CD4-positive, alpha-beta T cell treated with Interleukin-6 for 4 hours (primary cell): Measurements from ENCODE around the gene KDM6B.
A peak's percentile ranks its signal among the peaks of the same experiment; 100 is the strongest.

Experiments used
- DNase-seq: peaks from one replicate; pipeline ENCODE4 v3.0.0-alpha.2; 2020; ENCODE audit warnings: mixed read lengths

Gene KDM6B

DNA sequence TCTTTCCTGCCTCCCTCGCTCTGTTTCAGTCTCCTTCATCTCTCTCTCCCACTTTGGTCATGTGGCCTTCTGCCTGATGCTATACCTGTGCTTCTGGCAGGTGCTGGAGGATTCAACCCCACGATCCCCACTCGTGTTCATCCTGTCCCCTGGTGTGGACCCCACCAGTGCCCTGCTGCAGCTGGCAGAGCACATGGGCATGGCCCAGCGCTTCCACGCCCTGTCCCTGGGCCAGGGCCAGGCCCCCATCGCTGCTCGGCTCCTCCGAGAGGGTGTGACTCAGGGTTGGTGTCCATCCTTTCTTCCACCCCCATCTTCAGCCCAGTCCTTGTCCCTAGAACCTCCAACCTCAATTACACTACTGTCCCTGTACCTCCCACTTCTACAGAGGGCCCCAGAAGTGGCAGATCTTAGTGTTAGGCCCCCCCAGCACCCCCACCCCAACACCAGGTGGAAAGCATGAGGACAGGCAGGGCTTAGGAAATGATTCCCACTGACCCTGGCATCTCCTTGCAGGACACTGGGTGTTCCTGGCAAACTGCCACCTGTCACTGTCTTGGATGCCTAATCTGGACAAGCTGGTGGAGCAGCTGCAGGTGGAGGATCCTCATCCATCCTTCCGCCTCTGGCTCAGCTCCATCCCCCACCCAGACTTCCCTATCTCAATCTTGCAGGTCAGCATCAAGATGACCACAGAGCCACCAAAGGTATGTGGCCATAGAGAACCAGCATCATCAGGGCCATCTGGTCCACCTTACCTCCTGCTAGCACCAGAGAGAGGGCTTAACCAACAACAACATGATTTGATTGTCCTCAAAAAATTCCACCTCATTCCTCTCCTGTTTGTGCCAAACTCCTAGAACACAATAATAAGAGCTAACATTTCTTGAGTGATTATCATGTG, 9.7 kb upstream of the KDM6B start:
- DNase-seq: no peak

- DNase-seq: no peak
Observed at GRCh38 chr17:7825206-7825990, 8.6 kb upstream of the KDM6B start.

GRCh38 chr17:7830616-7831015, 3.4 kb upstream of the KDM6B start:
- DNase-seq: no peak

GRCh38 chr17:7831233-7831632, 2.8 kb upstream of the KDM6B start:
- no peak for DNase-seq

GRCh38 chr17:7832431-7832830, 1.6 kb upstream of the KDM6B start:
- DNase-seq: no peak

DNA sequence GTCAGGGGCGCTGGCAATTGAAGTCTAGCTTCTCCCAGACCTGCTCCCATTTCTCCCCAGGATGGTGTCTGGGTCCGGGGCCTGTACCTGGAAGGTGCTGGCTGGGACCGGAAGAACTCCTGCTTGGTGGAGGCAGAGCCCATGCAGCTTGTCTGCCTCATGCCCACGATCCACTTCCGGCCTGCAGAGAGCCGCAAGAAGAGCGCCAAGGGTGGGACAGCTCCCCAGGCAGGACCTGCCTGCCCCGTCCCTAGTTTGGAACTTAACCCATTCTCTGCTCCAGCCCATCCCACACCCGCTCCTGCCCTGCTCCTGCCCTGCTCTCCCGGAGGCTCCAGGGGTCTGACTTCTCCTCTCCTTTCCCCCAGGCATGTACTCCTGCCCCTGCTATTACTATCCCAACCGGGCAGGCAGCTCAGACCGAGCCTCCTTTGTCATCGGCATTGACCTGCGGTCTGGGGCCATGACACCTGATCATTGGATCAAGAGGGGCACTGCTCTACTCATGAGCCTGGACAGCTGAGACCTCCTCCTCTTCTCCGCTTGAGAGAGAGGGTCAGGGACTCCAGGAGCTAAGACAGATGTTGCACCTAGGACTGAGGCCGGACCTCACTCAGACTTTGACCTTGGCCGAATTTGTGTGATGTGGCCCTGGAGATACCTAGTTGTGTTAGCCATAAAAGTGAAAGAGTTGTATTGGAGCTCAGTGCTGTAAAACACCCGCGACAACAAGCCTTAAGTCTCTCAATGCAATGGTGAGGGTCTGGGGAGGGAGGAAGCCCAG, 814 bp upstream of the KDM6B start:
- DNase-seq: no peak

DNA sequence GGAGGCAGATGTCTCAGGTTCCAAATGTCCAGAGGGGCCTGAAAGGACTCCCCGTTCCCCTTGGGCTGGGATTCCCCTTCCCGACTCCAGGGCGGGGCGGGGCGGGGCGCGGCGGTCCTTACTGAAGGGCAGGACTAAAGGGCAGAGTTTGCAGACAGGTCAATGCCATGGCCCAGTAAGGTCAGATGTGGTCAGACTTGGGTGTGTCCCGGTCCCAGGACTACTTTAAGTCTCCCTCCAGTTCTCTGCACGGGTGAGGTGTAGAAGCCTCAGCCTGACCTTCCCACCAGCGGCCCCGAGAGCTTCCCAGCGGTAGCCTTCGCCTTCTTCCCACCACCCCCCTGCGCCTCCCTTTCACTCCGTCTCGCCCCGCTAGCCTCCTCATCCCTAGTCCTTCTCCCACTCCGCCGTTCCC, 532 bp downstream of the KDM6B start:
- peak; percentile 54 for DNase-seq

GRCh38 chr17:7834957-7835813, 1.2 kb downstream of the KDM6B start:
- DNase-seq: peak; percentile 91

DNA sequence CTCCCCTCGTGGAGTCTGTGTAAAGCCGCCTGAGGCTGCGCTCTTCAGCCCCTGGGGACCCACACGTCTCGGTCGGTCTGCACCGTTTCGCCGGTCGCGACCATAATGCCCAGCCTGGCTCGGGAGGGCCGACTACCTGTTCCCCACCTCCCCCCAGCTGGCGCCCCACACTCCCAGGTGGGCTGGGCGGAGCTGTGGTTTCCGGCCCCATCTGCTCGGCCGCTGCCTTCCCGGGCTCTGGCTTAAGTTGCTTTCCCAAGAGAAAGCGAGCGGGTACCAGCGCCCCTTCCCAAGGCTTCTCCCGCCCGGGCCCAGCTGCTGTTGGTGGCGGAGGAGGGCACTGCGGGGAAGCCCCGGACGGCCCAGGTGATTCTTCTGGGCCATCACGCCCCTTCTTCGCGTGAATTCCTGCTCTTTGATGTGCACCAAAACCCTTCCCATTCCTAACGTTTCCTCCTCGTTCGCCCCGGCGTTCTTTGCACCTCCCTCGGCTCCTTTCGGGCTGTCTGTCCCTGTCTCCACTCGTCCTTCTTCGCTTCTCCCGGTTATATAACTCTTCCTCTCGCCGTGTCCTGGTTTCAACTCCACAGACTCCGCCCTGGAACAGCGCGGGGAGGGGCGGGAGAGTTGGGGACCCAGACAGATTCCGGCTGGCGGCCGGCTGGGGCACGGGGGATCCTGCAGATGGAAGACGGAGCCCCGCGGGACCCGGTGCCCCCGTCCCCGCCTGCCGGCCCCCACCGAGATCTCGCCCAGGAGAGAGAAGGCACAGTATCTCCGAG, 2.0 kb downstream of the KDM6B start:
- DNase-seq: peak; percentile 35

DNA sequence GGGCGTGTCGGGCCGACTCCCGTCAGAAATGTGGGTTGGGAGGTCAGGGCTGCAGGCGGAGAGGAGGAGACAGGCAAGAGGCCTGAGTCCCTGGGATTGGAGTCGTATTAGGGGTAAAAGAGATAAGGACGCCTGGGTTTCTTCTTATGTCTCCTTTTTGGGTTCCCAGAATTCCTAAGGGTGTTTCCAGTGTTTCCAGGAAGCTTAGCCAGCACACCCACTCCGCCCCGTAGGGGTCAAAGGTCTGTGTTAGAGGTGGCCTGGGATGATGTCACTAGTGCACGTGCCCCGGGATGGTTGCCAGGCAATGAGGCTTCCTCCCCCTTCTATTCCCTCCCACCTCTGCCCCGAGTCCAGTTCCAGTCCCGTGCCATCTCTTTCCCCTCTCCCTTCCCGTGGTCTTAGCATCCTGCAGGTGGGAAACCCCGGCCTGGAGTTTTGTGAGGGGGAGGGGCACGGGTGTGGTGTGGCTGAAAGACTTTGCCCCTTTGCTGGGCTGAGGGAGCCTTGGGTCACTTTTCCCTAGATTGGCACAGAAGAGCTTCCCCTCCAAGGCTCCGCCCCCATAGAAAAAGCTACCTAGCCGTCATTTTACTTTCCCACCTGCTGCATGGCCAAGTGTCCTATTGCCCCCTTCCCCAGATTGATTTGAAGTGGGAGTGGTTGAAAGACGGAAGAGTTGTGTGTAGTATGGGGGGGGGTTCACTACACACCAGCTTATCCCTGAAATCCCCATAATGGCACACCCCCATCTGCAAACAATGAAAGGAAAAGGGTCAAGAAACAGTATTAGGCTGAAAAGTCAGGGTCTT, 2.8 kb downstream of the KDM6B start:
- DNase-seq: peak; percentile 55

DNA sequence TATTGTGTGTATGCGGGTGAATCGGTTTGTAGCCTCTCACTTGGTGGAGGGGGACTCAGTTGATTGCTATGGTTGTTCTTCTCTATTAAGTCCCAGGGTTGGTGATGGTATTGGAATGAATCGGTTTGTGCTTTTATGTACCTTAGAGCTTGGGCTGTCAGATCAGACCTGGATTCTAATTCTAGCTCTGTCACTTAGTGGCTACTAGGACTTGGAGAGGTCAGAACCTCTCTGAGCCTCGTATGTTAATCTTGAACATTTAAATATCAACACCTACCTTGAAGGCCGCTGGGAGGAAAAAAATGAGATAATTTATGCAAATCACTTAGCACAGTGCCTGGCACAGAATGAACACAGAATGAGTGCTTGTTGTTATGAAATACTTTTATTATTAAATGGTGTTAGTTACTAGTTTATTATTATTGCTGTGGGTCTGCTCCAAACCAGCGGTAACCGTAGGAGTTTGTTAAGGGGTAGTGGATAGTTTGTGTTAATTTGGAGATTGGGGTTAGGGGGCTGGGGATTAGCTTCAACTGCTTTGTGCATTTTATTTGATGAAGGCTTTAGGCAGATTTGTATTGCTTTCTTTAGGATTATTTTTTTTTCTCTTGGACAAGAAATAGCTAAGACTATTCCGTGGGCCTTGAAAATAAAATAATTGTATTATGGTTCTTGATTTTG, 3.5 kb downstream of the KDM6B start:
- no peak for DNase-seq

DNA sequence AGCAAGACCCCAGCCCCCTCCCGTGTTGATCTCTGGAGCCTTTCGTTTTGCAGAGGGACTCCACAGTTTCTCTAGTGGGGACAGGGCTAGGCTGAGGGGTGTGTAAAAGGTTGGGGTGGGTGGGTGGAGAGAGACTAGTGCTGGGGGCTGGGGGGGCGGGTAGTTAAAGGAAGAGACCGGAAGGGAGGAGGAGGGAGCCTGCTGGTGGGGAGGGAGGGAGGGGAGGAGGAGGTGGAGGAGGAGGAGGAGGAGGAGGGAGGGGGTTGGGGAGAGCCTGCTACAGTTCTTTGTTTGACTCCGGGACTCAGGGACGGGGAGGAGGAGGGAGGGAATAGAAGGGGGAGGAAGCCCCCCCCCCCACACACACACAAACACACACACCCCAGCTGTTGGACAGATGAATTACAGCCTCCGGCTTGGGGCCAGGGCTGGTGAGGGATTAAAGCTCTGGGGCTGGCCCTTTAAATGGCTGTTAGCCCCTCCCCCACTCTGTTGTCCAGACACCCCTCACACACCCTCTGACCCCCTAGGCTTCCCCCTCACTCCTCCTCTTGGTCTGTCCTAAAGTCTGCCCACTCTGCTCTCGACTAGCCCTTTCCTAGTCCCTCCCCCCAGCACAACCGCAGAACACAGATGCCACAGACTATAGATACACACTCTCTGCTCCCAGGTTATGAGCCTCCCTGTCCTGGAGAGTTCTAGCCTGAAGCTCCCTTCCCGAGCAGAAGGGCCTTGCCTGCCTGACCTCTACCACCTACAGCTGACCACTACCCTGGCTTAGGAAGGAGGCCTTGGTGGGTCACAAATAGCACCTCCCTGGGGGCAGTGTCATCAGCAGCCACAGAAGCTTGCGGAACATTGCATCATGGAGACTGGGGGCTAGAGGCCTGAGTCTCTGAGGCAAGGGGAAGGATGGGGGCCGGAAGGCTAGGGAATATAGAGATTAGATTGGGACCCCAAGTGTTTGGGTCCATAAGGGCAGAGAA, 4.4 kb downstream of the KDM6B start:
- DNase-seq: peak; percentile 58

DNA sequence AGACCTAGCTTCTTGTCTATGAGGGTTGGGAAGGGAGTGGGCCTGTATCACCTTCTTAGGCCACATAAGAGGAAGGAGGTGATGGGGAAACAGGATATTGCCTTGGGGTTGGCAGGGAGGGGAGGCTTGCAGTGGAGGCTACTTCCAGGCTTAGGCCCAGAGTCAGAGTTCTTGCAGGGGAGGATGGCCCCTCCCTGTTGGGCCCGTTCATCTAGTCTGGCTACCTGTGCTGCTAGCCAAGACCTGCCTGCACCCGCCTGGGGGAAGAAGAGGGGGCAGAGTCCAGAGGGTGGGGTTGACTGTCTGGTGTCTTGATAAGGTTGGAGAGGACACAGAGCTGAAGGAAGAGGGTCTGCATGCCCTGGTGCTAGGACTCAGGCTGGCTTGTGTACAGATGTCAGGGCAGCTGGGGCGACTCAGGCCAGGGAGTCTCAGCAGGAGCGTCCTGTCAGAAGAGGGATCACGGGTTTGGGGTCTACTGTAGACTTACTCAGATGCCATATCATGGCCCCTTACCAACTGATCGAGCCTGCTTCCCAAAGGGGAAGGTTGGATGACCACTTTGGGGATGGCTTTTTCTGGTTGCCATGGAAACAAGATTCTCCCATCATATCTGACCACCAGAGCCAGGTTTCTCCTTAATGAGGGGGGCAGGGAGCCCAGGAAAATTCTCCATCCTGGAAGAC, 5.3 kb downstream of the KDM6B start:
- no peak for DNase-seq

GRCh38 chr17:7839876-7840261, 5.9 kb downstream of the KDM6B start:
- DNase-seq: no peak

- no peak for DNase-seq
Observed at GRCh38 chr17:7840441-7840840, 6.4 kb downstream of the KDM6B start.

DNA sequence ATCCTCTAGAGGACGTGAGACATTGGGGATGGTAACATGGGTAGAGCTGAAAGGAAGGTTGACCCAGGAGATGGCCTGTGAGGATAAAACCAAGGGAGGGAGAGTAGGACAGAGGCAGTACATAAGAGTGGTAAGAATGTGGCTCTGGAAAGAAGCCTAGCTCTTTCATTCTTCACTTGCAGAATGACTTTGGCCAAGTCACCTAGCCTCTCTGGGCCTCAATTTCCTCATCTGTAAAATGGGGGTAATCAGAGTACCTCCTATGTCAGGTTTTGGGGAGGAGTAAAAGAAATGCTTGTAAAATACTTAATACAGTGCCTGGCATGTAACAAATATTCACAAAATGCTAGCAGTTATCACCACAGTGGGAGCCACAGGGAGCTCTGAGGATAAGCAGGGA, 6.9 kb downstream of the KDM6B start:
- no peak for DNase-seq

- DNase-seq: peak; percentile 96
Observed at GRCh38 chr17:7841396-7841914, 7.4 kb downstream of the KDM6B start.

- DNase-seq: peak; percentile 84
Observed at GRCh38 chr17:7841915-7842379, 7.9 kb downstream of the KDM6B start.
